ENCODE results near the gene RGS9.
"Not testable (repeated sequence)": the region's sequence is repeated elsewhere in the genome, so short reads cannot be mapped to it uniquely, and the experiment has no call there.

RGS9 gene

DNA sequence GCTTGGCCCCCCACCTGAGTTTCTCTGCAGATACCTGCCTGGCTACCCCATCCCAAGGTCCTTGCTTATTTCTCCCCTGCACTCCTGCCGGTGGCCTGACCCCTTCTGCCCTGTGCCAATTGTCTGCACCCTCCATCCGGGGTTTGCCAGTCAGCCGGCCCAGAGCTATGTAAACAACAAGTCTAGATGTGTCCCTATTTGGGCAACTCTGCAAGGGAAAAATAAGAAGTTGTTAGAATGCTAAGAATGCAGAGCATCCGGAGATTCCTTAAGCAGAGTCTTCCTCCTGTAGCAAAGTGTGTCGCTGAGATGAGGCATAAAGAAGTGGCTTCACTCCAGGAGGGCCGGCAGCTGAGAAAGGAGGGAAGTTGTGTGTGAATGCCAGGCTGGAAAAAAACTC, 46.6 kb downstream of the RGS9 start:
- no peak for DNase-seq (ENCODE audit: low read depth)

DNA sequence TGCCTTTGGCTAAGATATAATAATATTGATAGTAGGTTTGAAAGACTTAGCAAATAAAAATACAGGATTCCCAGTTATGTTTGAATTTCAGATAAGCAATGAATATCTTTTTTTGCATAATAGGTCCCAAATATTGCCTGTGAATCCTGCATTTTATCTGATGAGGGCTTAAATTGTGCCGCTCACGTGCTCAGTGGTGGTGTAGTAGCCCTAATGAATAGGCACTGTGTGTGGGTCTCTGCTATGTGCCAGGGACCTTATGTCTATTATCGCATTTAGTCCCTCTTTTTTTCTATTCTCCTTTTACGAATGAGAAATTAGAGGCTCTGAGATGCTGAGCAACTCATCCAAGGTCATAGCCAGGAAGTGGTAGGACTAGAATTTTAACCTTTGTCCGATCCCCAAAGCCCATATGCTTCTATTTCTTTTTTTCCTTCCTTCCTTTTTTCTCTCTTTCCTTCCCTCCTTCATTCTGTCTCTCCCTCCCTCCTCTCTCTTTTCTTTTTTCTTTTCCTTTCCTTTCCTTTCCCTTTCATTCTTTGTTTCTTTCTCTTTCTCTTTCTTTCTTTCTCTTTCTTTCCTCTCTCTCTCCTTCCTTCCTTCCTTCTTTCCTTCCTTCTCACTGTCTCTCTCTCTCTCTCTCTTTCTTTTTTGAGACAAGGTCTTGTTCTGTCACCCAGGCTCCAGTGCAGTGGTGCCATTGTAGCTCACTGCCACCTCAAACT, 47.2 kb downstream of the RGS9 start:
- no peak for DNase-seq (ENCODE audit: low read depth)

DNA sequence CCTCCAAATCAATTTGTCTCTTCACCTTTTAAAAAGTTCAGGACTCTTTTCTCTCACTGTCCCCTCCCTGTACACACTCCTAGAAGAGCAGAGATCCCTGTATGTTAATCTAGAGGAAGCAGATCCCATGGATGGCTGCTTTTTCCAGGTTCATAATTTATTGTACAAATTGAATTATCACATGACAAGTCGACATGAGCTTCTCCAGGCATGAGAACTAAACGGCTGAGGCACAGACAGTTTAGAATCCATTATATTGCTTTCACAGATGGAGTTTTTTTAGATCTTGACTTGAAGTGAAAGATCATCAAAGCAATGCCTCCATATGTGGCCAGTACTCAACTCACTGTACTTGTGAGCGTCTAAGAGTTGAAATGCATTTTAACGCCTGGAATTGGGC, 47.9 kb downstream of the RGS9 start:
- no peak for DNase-seq (ENCODE audit: low read depth)

DNA sequence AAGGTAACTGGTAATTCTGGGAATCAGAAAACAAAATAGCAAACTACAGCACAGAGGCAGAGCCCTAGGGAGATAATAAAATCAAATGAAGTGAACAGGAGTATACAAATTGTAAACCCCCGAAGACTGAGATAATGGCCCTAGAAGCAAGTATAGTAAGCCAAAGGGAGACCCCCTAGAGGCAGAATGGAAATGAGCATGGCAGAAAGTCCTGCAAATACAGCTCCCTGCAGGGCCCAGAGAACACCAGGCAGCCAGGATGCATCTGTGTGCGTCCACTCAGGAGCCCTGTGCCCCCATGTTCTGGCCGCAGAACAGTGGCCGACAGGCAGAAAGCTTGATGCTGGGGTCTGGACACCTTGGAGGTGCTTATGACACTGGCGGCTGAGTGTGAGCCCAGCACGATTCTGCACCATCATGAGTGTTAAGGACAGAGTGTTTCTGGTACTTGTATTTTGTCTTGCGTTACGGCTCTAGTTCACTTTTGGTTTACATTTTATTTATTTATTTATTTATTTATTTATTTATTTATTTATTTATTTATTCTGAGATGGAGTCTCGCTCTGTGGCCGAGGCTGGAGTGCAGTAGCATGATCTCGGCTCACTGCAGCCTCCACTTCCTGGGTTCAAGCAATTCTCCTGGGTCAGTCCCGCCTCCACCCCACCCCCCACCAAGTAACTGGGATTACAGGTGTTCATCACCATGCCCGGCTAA, 48.7 kb downstream of the RGS9 start:
- DNase-seq (ENCODE audit: low read depth) = no peak

DNA sequence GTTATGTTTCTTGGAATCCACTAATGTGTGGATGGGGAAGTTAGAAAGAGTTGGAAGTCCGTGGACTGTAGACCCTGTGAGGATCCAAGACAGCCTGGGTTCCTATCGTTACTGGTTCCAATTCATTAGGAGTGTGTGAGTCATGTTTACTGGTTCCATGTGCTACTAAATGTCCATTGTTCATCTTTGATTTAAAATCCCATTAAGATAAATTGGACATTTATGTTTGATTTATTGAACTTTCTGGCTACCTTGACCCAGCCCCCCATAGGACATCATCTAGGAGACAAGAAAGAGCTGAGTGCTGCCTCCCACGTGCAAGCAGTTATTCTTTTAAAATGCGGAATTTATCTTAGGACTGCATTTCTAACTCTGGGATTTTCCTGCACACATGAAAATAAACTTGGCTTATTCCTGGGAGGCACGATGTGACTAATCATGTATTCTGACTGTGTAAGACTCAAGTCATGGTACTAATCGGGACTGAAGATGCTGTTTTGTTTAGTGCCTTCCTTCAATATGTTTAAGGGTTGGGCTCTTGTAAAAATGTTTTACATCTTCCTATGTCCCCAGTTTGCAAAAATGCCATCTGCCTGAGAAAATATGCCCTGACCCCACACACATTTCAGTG, 53.4 kb downstream of the RGS9 start:
- DNase-seq (ENCODE audit: low read depth) = no peak

DNA sequence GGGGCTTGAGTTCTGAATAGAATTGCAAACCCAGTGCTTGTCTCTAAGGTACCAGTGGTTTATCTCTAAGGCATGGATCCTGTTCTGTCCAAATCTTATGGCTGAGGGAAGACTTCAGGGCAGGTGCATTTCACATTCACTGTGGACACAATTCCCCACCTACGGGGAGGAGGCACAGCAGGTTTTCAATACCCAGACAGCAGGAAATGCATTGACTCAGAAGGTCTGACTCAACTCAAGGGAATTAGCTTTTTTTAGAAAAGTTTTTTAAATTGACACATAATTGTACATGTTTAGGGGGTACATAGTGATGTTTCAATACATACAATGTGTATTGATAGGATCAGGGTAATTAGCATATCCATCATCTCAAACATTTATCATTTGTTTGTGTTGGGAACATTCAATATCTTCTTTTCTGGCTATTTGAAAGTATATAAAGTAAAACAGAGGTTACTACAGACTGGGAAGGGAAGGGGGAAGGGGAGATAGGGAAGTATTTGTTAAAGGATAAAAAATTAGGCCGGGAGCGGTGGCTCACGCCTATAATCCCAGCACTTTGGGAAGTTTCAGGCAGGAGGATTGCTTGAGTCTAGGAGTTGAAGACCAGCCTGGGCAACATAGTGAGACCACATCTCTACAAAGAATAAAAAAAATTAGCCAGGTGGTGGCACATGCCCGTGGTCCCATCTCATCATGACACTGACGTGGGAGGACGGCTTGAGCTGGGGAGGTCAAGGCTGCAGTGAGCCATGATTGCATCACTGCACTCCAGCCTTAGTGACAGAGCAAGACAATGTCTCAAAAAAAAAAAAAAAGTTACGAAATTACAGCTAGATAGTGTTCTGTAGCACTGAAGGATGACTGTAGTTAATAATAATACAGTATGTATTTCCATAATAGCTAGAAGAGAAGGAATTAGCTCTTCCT, 54.9 kb downstream of the RGS9 start:
- DNase-seq (ENCODE audit: low read depth) = no peak

DNA sequence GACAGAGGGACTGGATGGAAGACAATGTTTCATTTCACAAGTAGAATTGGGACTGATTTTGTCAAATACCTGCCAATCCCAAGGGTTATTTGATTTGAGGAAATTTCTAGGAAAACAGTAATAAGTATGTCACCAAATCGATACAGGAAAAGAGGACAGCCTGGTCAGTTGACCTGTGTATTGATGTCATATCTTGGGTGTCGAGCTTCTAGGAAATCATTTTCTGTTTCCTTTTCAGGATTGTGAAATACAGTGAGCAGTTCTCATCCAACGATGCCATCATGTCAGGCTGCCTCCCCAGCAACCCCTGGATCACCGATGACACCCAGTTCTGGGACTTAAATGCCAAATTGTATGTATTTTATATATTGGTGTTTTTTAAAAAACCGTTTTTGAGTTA, 56.1 kb downstream of the RGS9 start:
- no peak for DNase-seq (ENCODE audit: low read depth)

DNA sequence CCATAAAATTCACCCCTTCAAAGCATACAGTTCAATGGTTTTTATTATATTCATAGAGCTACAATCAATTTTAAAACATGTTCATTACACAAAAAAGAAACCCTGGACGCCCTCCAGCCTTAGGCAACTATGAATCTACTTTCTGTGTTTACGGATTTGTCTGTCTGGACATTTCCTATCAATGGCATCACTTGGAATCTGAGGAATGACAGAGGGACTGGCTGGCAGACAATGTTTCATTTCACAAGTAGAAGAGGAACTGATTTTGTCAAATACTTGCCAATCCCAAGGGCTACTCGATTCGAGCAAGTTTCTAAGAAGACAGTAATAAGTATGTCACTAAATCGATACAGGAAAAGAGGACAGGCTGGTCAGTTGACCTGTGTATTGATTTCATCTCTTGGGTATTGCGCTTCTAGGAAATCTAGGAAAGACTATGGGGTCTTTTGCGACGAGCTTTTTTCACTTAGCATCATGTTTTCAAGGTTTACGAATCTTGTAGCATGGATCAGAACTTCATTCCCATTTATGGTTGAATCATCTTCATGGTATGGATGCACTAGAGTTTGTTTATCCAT, 56.6 kb downstream of the RGS9 start:
- no peak for DNase-seq (ENCODE audit: low read depth)

DNA sequence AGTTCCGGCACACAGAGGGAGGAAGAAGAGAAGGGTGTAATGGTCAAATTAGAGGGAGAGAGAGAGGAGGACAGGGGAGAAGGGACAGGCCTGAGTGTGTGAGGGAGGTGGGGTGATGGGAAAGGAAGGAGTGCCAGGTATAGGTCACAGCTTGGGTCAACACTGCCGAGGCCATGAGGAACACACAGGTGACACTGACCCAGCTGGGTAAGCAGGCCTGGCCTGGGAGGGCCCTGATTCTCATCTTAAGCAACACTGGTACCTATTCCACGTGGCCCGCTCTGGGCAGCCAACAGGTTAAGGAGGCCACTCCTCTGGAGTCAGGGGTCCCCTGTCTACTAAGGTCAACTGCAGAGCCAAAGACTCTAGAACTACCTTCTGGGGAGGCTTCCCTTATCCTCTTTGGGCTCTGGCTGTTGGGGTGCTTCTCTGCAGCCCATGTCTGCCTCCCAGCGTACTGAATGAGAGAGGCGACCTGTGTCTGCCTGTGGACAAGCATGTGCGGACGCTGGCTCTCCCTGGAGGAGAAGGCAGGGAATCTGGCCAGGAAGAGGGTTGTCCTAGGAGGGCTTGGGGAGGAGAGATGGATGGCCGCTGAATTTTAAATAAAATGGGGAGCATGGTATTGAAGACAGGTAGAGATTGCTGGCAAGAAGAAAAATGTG, 57.6 kb downstream of the RGS9 start:
- DNase-seq (ENCODE audit: low read depth) = no peak

DNA sequence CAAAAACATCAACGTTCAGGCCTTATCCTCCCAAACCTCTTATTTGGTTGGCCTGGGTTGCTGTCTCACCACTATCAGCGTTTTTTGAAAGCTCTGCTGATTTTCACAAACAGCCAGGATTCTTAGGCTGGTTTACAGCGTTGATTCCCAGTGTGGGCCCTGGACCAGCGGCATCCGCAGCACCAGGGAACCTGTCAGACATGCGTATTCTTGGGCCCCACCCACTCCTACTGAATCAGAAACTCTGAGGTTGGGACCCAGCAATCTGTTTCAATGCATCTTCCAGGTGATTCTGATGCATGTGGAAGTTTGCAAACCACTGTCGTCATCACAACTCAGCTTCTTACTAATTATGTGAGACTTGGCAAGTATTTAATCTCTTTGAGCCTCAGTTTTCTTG, 58.5 kb downstream of the RGS9 start:
- DNase-seq (ENCODE audit: low read depth) = no peak

DNA sequence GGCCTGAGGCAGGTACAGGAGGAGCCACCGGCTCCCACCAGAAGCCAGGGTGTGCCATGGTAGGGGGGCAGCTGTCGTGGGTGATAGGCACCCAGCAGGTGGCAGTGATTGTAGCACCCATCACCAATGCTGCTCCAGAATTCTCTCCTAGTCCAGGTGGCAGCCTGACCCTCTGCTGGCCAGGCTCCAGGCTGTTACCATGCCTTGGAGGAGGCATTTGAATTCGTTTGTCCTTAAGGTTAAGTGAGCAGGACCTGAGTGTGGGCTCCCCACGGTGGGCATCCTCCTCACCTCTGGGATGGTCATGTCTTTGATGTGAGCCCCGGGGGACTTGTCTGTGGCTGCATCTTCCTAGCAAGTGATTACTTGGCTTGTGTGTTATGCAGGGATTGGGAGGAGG, 59.4 kb downstream of the RGS9 start:
- no peak for DNase-seq (ENCODE audit: low read depth)

DNA sequence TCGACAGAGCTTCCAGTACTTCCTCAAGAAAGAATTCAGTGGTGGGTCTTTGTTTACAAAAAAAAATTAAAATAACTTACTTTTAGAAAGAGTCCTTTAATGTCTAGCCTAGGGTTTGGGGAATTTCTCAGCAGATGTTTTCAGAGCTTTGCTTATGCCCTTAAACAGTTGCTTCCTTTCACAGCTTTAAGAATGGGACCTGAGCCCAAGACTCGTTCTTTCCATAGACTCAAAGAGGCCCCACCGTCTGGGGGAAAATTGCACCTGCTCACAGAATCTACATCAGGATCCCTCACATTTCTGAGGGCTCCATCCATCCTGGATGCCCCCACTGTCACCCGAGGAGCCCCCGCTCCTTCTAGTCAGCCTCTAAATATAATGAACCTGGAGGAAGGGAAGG, 60.0 kb downstream of the RGS9 start:
- no peak for DNase-seq (ENCODE audit: low read depth)

DNA sequence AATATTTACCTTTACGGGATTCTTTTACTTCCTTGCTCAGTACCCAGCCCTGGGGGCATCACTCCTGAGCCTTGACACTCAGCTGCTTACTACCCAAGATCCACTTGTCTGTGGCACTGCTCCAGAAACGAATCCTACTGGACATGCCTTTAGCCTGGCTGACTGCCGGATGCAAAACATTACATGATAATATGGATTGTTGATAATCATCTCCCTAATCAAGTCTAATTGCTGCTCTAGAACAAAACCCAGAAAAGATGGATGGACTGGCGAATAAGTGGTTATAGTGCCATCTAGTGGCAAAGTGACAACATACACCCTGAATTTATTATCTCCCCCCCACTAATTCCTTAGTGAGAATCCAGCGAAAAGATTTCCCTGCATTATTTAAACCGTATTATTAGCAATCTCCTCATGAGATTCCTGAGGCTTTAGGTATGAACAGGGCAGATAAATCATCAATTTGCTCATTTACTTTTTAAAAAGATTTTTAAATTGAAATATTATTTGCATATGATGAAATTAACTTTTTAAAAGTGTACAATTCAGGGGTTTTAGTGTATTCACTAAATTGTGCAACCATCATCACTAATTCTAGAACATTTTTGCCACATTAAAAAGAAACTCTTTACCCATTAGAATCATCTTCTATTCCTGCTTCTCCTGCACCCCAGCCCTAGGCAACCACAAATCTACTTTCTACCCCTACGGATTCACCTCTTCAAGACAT, 61.6 kb downstream of the RGS9 start:
- DNase-seq (ENCODE audit: low read depth) = peak; percentile 42

DNA sequence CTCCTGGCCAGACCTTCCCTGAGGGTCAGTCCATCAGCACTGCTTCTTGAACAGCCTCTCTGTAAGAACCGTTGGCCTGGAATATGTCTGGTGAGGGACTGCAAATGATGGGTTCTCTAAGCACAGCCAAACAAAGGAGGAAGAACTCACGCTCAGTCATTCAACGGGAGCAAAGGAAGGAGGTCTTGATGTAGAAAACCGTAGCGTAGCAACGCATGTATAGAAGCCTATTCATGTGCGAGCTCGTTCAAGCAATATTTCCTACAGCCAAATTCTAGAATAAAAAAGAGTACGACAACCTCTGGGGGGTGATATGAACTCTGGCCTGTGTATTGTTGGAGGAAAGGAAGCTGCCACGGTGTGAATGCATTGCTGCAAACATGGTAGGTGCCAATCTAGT, 64.2 kb downstream of the RGS9 start:
- DNase-seq (ENCODE audit: low read depth) = no peak

DNA sequence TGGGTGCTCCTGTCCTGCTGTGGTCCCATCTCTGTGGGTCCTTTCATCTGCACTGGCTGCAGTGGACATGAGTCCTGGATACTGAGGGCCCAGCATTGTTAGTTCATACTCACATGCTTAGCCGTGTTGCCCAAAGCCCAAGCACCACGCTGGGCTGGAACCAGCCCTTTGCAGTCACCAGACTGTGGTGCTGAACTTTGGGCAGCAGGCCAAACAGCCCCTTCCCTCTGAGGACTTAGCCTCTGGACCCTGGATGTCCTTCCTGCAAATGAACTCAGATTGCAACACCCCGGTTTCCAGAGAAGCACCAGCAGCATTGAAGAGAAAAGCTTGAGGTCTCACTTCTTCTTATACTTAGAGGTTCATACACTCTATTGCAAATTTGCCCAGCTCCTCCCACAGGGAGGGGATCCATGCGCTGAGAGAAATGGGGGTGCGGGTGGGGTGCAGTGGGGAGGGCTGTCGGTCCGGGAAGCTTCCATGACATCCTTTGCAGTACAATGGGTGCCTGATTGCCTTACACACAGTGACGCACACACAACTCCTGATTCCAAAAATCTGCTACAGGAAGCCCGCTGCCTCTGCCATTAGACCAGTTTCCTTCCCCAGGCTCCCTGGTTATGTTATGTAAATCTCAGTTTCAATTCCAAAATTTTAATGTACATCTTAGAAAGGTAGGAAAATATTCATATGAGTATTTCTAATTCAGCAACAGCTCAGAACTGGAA, 65.8 kb downstream of the RGS9 start:
- no peak for DNase-seq (ENCODE audit: low read depth)

DNA sequence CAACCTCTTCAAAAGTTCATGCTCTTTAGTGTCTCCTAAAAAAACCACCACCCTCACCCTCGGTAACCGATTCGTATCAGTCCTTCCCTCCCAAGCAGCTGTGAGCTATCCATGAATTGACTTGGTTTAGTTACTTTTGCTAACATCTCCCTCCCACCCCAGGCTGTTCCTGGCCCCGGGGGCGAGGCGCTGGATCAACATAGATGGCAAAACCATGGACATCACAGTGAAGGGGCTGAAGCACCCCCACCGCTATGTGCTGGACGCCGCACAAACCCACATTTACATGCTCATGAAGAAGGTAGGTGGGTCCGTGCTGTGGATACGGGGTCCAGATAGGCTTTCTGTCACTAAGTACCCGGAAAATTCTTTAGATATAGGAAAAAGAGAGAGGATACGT, 66.8 kb downstream of the RGS9 start:
- no peak for DNase-seq (ENCODE audit: low read depth)

DNA sequence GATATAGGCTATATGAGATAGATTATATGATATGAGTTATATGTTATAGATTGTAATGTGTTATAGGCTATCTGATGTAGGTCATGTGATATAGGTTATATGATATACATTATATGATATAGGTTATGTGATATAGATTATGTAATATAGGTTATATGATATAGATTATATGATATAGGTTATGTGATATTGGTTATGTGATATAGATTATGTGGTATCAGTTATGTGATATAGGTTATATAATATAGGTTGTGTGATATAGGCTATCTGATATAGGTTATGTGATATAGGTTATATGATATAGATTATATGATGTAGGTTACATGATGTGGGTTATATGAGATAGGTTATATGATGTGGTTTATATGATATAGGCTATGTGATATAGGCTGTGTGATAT, 68.5 kb downstream of the RGS9 start:
- no peak for DNase-seq (ENCODE audit: low read depth)

DNA sequence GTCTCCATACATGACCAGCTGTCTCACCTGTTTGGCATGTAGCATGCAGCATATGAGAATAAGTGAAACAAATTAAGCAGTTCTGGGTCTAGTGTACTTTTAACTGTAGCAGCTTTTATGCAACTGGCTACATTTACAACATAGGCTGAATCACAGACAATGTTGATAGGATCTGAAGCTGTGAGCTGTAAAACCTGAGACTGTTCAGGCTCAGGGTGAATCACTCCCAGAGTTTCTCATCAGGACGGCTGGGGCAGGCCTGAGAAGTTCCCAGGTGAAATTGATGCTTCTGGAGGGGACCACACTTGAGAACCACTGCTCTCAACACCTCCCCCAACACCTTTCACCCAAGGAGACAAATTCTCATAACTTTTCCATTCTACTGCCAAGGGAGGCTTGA, 70.3 kb downstream of the RGS9 start:
- DNase-seq (ENCODE audit: low read depth) = not testable (repeated sequence)

DNA sequence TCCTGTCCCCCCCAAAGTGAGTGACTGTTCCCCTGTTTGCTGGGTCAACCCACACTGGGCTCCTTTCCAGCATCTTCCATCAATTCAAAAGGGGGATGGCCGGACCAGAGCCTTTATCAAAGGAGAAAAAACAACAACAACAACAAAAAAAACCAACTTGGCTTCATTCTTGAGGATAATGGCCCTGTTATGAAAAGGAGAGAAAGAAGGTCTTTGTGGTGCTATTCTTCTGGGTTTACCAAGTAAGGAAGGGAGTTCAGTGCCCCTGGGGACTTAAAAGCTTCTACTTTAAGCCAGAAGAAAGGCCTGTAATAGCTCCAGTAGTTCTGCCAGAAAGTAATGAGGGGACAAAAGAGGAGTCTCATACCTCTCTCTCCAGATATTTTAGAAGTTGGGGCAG, 71.5 kb downstream of the RGS9 start:
- no peak for DNase-seq (ENCODE audit: low read depth)

DNA sequence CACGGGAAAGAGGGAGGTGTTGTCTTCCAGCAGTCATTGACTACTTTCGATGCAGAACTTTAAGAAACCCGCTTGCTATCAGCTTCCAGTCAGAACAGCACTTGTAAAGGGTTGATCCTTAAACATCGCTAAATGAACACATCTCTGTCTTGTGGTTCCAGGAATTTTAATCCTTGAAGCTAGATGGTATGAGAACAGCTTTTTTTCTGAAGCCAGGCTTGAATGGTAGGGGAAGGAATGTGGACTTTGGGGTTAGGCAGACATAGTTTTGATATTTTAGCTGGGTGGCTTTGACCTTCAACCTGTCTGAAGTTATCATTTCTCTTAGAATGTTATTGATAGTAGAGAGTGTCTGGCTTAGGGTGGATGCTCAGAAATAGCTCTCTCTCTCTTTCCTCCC, 81.1 kb downstream of the RGS9 start:
- DNase-seq (ENCODE audit: low read depth) = no peak
